NCI-H2196 (cell line): ENCODE results near the gene ZNF593.

Source experiments
- DNase-seq: peaks from one replicate; lab custom pipeline; 2025; ENCODE audit not compliant: unreplicated experiment; lab: John Stamatoyannopoulos, UW

The ZNF593 gene

GRCh38 chr1:26169669-26170471 lies at the start of gene ZNF593:
Gene ZNF593, plus strand, starts transcription at chr1:26169908. Its CDS starts 76 bp downstream, at chr1:26169984.
- peak; percentile 94 for DNase-seq

- peak; percentile 55 for DNase-seq
Measured at GRCh38 chr1:26121854-26122773, 47.6 kb upstream of the ZNF593 start.

- DNase-seq = no peak
Measured at GRCh38 chr1:26122988-26123973, 46.4 kb upstream of the ZNF593 start.

- DNase-seq = no peak
Measured at GRCh38 chr1:26124418-26125331, 45.0 kb upstream of the ZNF593 start.

- no peak for DNase-seq
Measured at GRCh38 chr1:26125382-26125781, 44.3 kb upstream of the ZNF593 start.

- DNase-seq = no peak
Measured at GRCh38 chr1:26125946-26126320, 43.8 kb upstream of the ZNF593 start.

GRCh38 chr1:26126321-26127084 lies 43.2 kb upstream of the ZNF593 start:
- DNase-seq = peak; percentile 80

GRCh38 chr1:26127235-26128163 lies 42.2 kb upstream of the ZNF593 start:
- no peak for DNase-seq

GRCh38 chr1:26129778-26130177 lies 39.9 kb upstream of the ZNF593 start:
- DNase-seq = no peak

- DNase-seq = no peak
Measured at GRCh38 chr1:26130695-26131094, 39.0 kb upstream of the ZNF593 start.

GRCh38 chr1:26132128-26132833 lies 37.4 kb upstream of the ZNF593 start:
- DNase-seq = peak; percentile 18

GRCh38 chr1:26132834-26133167 lies 36.9 kb upstream of the ZNF593 start:
- no peak for DNase-seq

GRCh38 chr1:26134466-26134865 lies 35.2 kb upstream of the ZNF593 start:
- DNase-seq = no peak

- no peak for DNase-seq
Measured at GRCh38 chr1:26138974-26139558, 30.6 kb upstream of the ZNF593 start.

GRCh38 chr1:26142159-26142558 lies 27.5 kb upstream of the ZNF593 start:
- DNase-seq = no peak

- DNase-seq = peak; percentile 89
Measured at GRCh38 chr1:26145041-26145959, 24.4 kb upstream of the ZNF593 start.
